GM23248 (cell line): ENCODE results near the gene DIAPH1.

ENCODE experiments used
- EZH2 ChIP-seq: fragments of 200-600 bp; sonication (generic); IDR thresholded peaks from 2 replicates; pipeline ENCODE4 v1.6.1; 2018; ENCODE audit warnings: antibody characterized with exemption, mild to moderate bottlenecking; ENCODE audit not compliant: insufficient read depth, poor library complexity, severe bottlenecking
- EZH2phosphoT487 ChIP-seq: fragments of 200-600 bp; sonication (generic); IDR thresholded peaks from 2 replicates; pipeline ENCODE4 v1.6.1; 2018; ENCODE audit warnings: antibody characterized with exemption, moderate library complexity, mild to moderate bottlenecking, low read depth; ENCODE audit not compliant: insufficient read depth

GRCh38 chr5:141570655-141571054, 48.1 kb downstream of the DIAPH1 start:
- TF ChIP-seq EZH2 (no peak), EZH2phosphoT487 (no peak)
